SIG-M5 (cell line): ENCODE measurements around the gene FAT1.

Source experiments
- DNase-seq: peaks from one replicate; lab custom pipeline; 2025; lab: John Stamatoyannopoulos, UW

FAT1 gene

GRCh38 chr4:186699881-186700397 lies 23.7 kb downstream of the FAT1 start:
- DNase-seq = no peak

- no peak for DNase-seq
Measured at GRCh38 chr4:186699298-186699697, 24.4 kb downstream of the FAT1 start.

GRCh38 chr4:186698525-186698924 lies 25.1 kb downstream of the FAT1 start:
- no peak for DNase-seq

GRCh38 chr4:186698028-186698427 lies 25.6 kb downstream of the FAT1 start:
- DNase-seq = no peak

- DNase-seq = no peak
Measured at GRCh38 chr4:186695392-186695791, 28.3 kb downstream of the FAT1 start.

GRCh38 chr4:186693894-186694293 lies 29.8 kb downstream of the FAT1 start:
- no peak for DNase-seq

- DNase-seq = no peak
Measured at GRCh38 chr4:186693159-186693815, 30.4 kb downstream of the FAT1 start.

GRCh38 chr4:186691396-186691795 lies 32.3 kb downstream of the FAT1 start:
- no peak for DNase-seq

- no peak for DNase-seq
Measured at GRCh38 chr4:186689476-186689875, 34.2 kb downstream of the FAT1 start.

GRCh38 chr4:186688150-186688943 lies 35.3 kb downstream of the FAT1 start:
- no peak for DNase-seq

- DNase-seq = no peak
Measured at GRCh38 chr4:186687265-186687664, 36.4 kb downstream of the FAT1 start.

GRCh38 chr4:186685767-186686183 lies 37.9 kb downstream of the FAT1 start:
- DNase-seq = no peak

GRCh38 chr4:186684889-186685309 lies 38.8 kb downstream of the FAT1 start:
- no peak for DNase-seq

- DNase-seq = no peak
Measured at GRCh38 chr4:186684220-186684619, 39.4 kb downstream of the FAT1 start.

GRCh38 chr4:186680641-186681040 lies 43.0 kb downstream of the FAT1 start:
- no peak for DNase-seq

- no peak for DNase-seq
Measured at GRCh38 chr4:186676531-186677161, 47.0 kb downstream of the FAT1 start.

GRCh38 chr4:186669735-186670134 lies 53.9 kb downstream of the FAT1 start:
- no peak for DNase-seq

GRCh38 chr4:186669159-186669731 lies 54.4 kb downstream of the FAT1 start:
- no peak for DNase-seq

GRCh38 chr4:186666750-186667149 lies 56.9 kb downstream of the FAT1 start:
- DNase-seq = no peak

- DNase-seq = no peak
Measured at GRCh38 chr4:186666252-186666651, 57.4 kb downstream of the FAT1 start.

- no peak for DNase-seq
Measured at GRCh38 chr4:186660403-186660802, 63.3 kb downstream of the FAT1 start.

GRCh38 chr4:186659935-186660334 lies 63.7 kb downstream of the FAT1 start:
- DNase-seq = no peak
